ENCODE results near the gene SPC25. TPM values are rescaled to one million over a fixed set of nuclear protein-coding genes. Genes with fewer than 3 reads are reported as not detected.
A peak's percentile ranks its signal among the peaks of the same experiment; 100 is the strongest.

The SPC25 gene
- total and polyA plus RNA-seq, 9 of the 15 experiments (the other 6 are each of a cell fraction or from before 2014, with no cell fraction given) = 44.8 to 100 (median 75.0) TPM

GRCh38 chr2:168890006-168890782 is at the start of gene SPC25 (continued):
- peak; percentile 46; the same call in 1 of the 2 replicates for TF ChIP-seq PKNOX1 (IDR thresholded peaks at IDR 0.05)
- TF ChIP-seq FUS (optimal IDR thresholded peaks at IDR 0.05; ENCODE audit: low read depth, low read length) = no peak
- TF ChIP-seq FOXM1 (IDR thresholded peaks at IDR 0.05; ENCODE audit: low read depth) = peak; percentile 96
- no peak for TF ChIP-seq FOXM1 (CRISPR knock-in tag; IDR thresholded peaks at IDR 0.05; ENCODE audit: low read depth)
- TF ChIP-seq TFE3 (CRISPR knock-in tag; IDR thresholded peaks at IDR 0.05) = no peak
- TF ChIP-seq RFX5 (IDR thresholded peaks at IDR 0.05; ENCODE audit: low read depth, low read length) = no peak
- TF ChIP-seq UBTF (IDR thresholded peaks at IDR 0.05; ENCODE audit: borderline replicate concordance in 1 of 2, low read depth in 2 of 2, low read length in 2 of 2) = no peak
- TF ChIP-seq ZNF780A (CRISPR knock-in tag; IDR thresholded peaks at IDR 0.05) = no peak
- TF ChIP-seq C11orf30 (IDR thresholded peaks at IDR 0.05; ENCODE audit: low read depth) = peak; percentile 92
- no peak for TF ChIP-seq NR0B1 (IDR thresholded peaks at IDR 0.05; ENCODE audit: partially characterized antibody)
- 0 out of 2 replicates have a peak, but pooled peaks have one; percentile 42 for TF ChIP-seq ZBTB1 (CRISPR knock-in tag; IDR thresholded peaks at IDR 0.05; ENCODE audit: borderline replicate concordance, low read depth)

All from K562 (cell line).